AG09309 (cell line): ENCODE measurements around the gene SPIN2B.
"Not testable (repeated sequence)": the region's sequence is repeated elsewhere in the genome, so short reads cannot be mapped to it uniquely, and the experiment has no call there.

Experiments
- DNase-seq: peaks from one replicate; pipeline ENCODE4 v3.0.0-alpha.2; 2010; ENCODE audit warnings: low read depth
- H3K4me3 ChIP-seq: 2 replicates; pipeline ENCODE4 v1.5.1; 2011; ENCODE audit warnings: mild to moderate bottlenecking, low read depth, low read length, moderate library complexity; ENCODE audit not compliant: control insufficient read depth
- CTCF ChIP-seq: IDR thresholded peaks from 2 replicates; pipeline ENCODE4 v1.5.1; 2011; ENCODE audit warnings: mild to moderate bottlenecking, low read depth, low read length, inconsistent platforms; ENCODE audit not compliant: insufficient read depth, control insufficient read depth; ENCODE audit errors: missing control alignments

The SPIN2B gene

GRCh38 chrX:57104921-57105398 is 16.4 kb downstream of the SPIN2B start:
- DNase-seq = no peak
- H3K4me3 ChIP-seq = no peak overlapping the region
- no peak for TF ChIP-seq CTCF

GRCh38 chrX:57104406-57104805 is 16.9 kb downstream of the SPIN2B start:
- DNase-seq = no peak
- TF ChIP-seq CTCF = no peak

GRCh38 chrX:57103489-57103888 is 17.9 kb downstream of the SPIN2B start:
- TF ChIP-seq CTCF = no peak
- no peak overlapping the region for H3K4me3 ChIP-seq
- DNase-seq = no peak

More at GRCh38 chrX:57104406-57104805, 16.9 kb downstream of the SPIN2B start:
- H3K4me3 ChIP-seq = no peak overlapping the region

- not testable (repeated sequence) for DNase-seq, H3K4me3 ChIP-seq
Measured at GRCh38 chrX:57102918-57103317, 18.4 kb downstream of the SPIN2B start.

- no peak overlapping the region for H3K4me3 ChIP-seq
- DNase-seq = no peak
- peak; percentile 4 for TF ChIP-seq CTCF
Measured at GRCh38 chrX:57083143-57083542, 38.2 kb downstream of the SPIN2B start.

- no peak for DNase-seq
- no peak overlapping the region for H3K4me3 ChIP-seq
- no peak for TF ChIP-seq CTCF
Measured at GRCh38 chrX:57074458-57074857, 46.9 kb downstream of the SPIN2B start.

GRCh38 chrX:57070185-57070984 is 51.0 kb downstream of the SPIN2B start:
- no peak for DNase-seq

More at GRCh38 chrX:57070185-57070984, 51.0 kb downstream of the SPIN2B start:
- H3K4me3 ChIP-seq = no peak overlapping the region
- no peak for TF ChIP-seq CTCF
